Endothelial cell of umbilical vein (primary cell): ENCODE measurements around the gene MAPK6. TPM values are rescaled to one million over a fixed set of nuclear protein-coding genes. Genes with fewer than 3 reads are reported as not detected.
"Not testable (repeated sequence)": the region's sequence is repeated elsewhere in the genome, so short reads cannot be mapped to it uniquely, and the experiment has no call there.

Experiments used
- BruUV-seq: library from RNA; stranded (reverse); fragments of 400-500 nt; replicated peaks from 2 replicates; lab custom pipeline; 2021; lab: Mats Ljungman, UMichigan
- CTCF ChIA-PET: fragments of 300-600, 350-600 bp; sonication (Branson Sonifier 250); formaldehyde crosslinking; loops from one replicate; lab custom pipeline; 2021; ENCODE audit warnings: antibody characterized with exemption, inconsistent platforms; lab: Charles Lee
- POLR2A ChIA-PET: fragments of 300-600, 350-600 bp; sonication (Branson Sonifier 250); formaldehyde crosslinking; loops from one replicate; lab custom pipeline; 2021; ENCODE audit warnings: antibody characterized with exemption, inconsistent platforms; lab: Charles Lee
- DNase-seq: peaks from one replicate; pipeline ENCODE4 v3.0.0-alpha.2; 2011; ENCODE audit warnings: low read depth, low spot score
- FAIRE-seq: peaks from 2 replicates; lab custom pipeline; 2011; peaks lifted over from hg19 to GRCh38; lab: Jason Lieb, UNC
- H2AFZ ChIP-seq: 2 replicates; pipeline ENCODE4 v1.6.0; 2012; ENCODE audit warnings: low read depth, low read length, control low read depth, inconsistent platforms
- H3K27ac ChIP-seq: 2 replicates; pipeline ENCODE4 v1.5.1; 2011; ENCODE audit warnings: low read depth, mild to moderate bottlenecking, control low read depth, low read length, moderate library complexity; ENCODE audit not compliant: insufficient read depth
- H3K27me3 ChIP-seq, 2 experiments: 2 replicates each; pipeline versions ENCODE4 v1.6.0 to v1.6.1; 2011; ENCODE audit warnings: low read length in 2 of 2, mixed read lengths in 1 of 2; ENCODE audit not compliant: control insufficient read depth in 2 of 2, insufficient read depth in 2 of 2
- H3K36me3 ChIP-seq, 2 experiments: 2 replicates in 1 of 2; 3 replicates in 1 of 2; pipeline ENCODE4 v1.5.1; 2011; ENCODE audit warnings: low read length in 2 of 2, mild to moderate bottlenecking in 1 of 2, moderate library complexity in 1 of 2; ENCODE audit not compliant: control insufficient read depth in 2 of 2, insufficient read depth in 2 of 2; ENCODE audit errors: extremely low read depth in 1 of 2
- H3K4me1 ChIP-seq: 3 replicates; pipeline ENCODE4 v1.5.1; 2011; ENCODE audit warnings: mild to moderate bottlenecking, low read length; ENCODE audit not compliant: control insufficient read depth, insufficient read depth; ENCODE audit errors: extremely low read depth
- H3K4me2 ChIP-seq: 2 replicates; pipeline ENCODE4 v1.6.1; 2011; ENCODE audit warnings: low read length, control low read depth, mixed read lengths; ENCODE audit not compliant: insufficient read depth
- H3K4me3 ChIP-seq, 3 experiments: fragments of 200-600 bp in 1 of 3; sonication (generic), shearing (Covaris generic) in 1 of 3; replicated peaks in 1 of 3; 2 replicates each; pipeline ENCODE4 v1.5.1; 2011 to 2016; ENCODE audit warnings: control low read depth in 3 of 3, low read length in 3 of 3, mild to moderate bottlenecking in 2 of 3, inconsistent platforms in 1 of 3, low read depth in 1 of 3, moderate library complexity in 1 of 3; ENCODE audit not compliant: insufficient read depth in 1 of 3
- H3K79me2 ChIP-seq: 2 replicates; pipeline ENCODE4 v1.6.0; 2012; ENCODE audit warnings: low read length, inconsistent platforms; ENCODE audit not compliant: control insufficient read depth, insufficient read depth
- H3K9ac ChIP-seq: replicated peaks from 2 replicates; pipeline ENCODE3; 2011; ENCODE audit warnings: low read length, control low read depth; ENCODE audit not compliant: insufficient read depth; ENCODE audit errors: extremely low read depth
- H3K9me1 ChIP-seq: replicated peaks from 3 replicates; pipeline ENCODE4 v1.6.0; 2011; ENCODE audit warnings: mild to moderate bottlenecking, low read length; ENCODE audit not compliant: control insufficient read depth, insufficient read depth; ENCODE audit errors: extremely low read depth
- H3K9me3 ChIP-seq: replicated peaks from 2 replicates; pipeline ENCODE4 v1.5.1; 2012; ENCODE audit warnings: low read length, inconsistent platforms; ENCODE audit not compliant: control insufficient read depth, insufficient read depth
- H4K20me1 ChIP-seq: replicated peaks from 2 replicates; pipeline ENCODE3; 2011; ENCODE audit warnings: mild to moderate bottlenecking, low read length; ENCODE audit not compliant: control insufficient read depth, insufficient read depth; ENCODE audit errors: extremely low read depth
- EZH2 ChIP-seq: IDR thresholded peaks from 2 replicates; pipeline ENCODE4 v1.6.1; 2012; ENCODE audit warnings: borderline replicate concordance, low read depth, mild to moderate bottlenecking, moderate library complexity, low read length, inconsistent platforms; ENCODE audit not compliant: severe bottlenecking
- FOS ChIP-seq: IDR thresholded peaks from 2 replicates; pipeline ENCODE4 v1.6.1; 2011; ENCODE audit warnings: mild to moderate bottlenecking, low read length, moderate library complexity, borderline replicate concordance; ENCODE audit not compliant: insufficient read depth
- GATA2 ChIP-seq: IDR thresholded peaks from 2 replicates; pipeline ENCODE4 v1.7.0; 2011; ENCODE audit warnings: low read depth, mild to moderate bottlenecking, moderate library complexity, mixed read lengths, low read length; ENCODE audit not compliant: insufficient read length, insufficient read depth
- JUN ChIP-seq: IDR thresholded peaks from 2 replicates; pipeline ENCODE4 v1.6.1; 2011; ENCODE audit warnings: borderline replicate concordance, low read depth; ENCODE audit not compliant: insufficient read length, insufficient read depth
- MYC ChIP-seq: IDR thresholded peaks from one replicate; pipeline ENCODE4 v1.6.1; 2011; ENCODE audit warnings: mild to moderate bottlenecking, low read depth, low read length
- POLR2A ChIP-seq: IDR thresholded peaks from 2 replicates; pipeline ENCODE4 v1.6.1; 2012; ENCODE audit warnings: low read depth, mild to moderate bottlenecking, control low read depth, low read length
- POLR2AphosphoS5 ChIP-seq: IDR thresholded peaks from 2 replicates; pipeline ENCODE4 v1.6.1; 2012; ENCODE audit warnings: low read depth, mild to moderate bottlenecking, control low read depth, low read length, moderate library complexity; ENCODE audit not compliant: insufficient read depth
- dilution Hi-C: fragments of 300-500 bp; cut with MboI; formaldehyde crosslinking; loops from one replicate; pipeline ENCODE4 v1.15.0; 2019; ENCODE audit warnings: low sequenced_read_pairs; ENCODE audit not compliant: extremely low pct_ligation_motif_present
- intact Hi-C: fragments of 100-400 bp; cut with micrococcal nuclease; formaldehyde crosslinking; loops from one replicate; pipeline ENCODE4 v1.10.0; 2022
- polyA plus RNA-seq, 4 experiments: library from polyadenylated mRNA; depleted of rRNA in 3 of 4; stranded (reverse) in 3 of 4; unstranded in 1 of 4; fragments of >200 nt; gene quantifications; 2 replicates each; pipeline versions ENCODE4 v1.2.1 to v1.2.3, GENCODE V29; 2011 to 2012; ENCODE audit warnings: missing spikeins in 1 of 4
- total RNA-seq: library from RNA; stranded (reverse); gene quantifications from 2 replicates; pipeline ENCODE4 v1.2.3, GENCODE V29; 2021
- TF ChIP-seq, protein P1 (sequence below): IDR thresholded peaks from 2 replicates; pipeline ENCODE4 v1.6.1; 2011; ENCODE audit not compliant: insufficient read depth, insufficient read length
- TF ChIP-seq, protein P2 (sequence below), 2 donors: IDR thresholded peaks; 1 replicate in 1 of 2; 2 replicates in 1 of 2; pipeline ENCODE4 v1.5.1; 2011; ENCODE audit warnings: low read length in 2 of 2, mild to moderate bottlenecking in 2 of 2, moderate library complexity in 2 of 2, control low read depth in 1 of 2, inconsistent platforms in 1 of 2, low read depth in 1 of 2; ENCODE audit not compliant: insufficient read depth in 1 of 2; ENCODE audit errors: extremely low read depth in 1 of 2

Gene MAPK6
- total and polyA plus RNA-seq, 2 donors (not counting 3 experiments of a cell fraction or from before 2014, with no cell fraction given) = 10.9 to 37.4 TPM

DNA sequence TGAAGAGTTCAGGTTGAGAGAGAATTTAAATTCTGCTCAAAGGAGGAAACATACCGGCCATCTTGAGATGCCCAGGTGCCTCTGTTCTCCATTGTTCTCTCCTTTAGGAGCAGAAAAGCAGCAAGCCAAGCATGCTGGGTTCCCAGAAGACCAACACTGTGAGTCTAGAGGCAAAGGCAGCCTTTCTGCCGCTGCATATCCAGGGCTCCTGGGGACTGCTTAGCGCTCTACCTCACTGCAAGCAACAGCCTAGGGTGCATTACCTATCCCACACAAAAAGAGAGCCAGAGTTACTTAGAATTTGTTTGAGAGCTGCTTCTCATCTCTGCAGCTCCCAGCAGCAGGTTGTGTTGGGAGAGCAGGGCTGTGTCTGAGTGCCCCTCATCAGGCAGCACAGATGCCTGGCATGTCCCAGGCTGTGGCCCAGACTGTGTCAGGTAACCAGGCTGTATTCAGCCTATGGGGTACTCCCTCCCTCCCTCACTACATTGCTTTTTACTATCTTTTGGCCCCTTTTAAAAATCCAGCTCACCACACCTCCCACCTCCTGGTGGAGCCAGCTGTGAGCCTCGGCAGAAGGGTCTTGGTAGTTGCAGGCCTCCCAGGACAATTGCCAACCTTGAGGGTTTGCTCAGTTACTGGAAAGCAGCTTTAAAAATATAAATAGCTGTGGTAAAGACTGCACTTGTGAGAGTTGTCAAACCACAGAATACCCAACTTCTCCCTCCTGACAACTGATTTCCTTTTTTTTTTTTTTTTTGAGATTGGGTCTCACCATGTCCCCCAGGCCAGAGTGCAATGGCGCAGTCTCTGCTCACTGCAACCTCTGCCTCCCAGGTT lies 63.4 kb downstream of the MAPK6 start:
- H3K4me2 ChIP-seq = no peak overlapping the region
- no peaks in the 10 kb centered on the region for H4K20me1 ChIP-seq
- ChIA-PET POLR2A (no interaction called here), CTCF (interaction anchor here (0.7 to 7.8 kb wide), 5 partner anchors 15 to 179 kb away, joined by 3 to 102 read pairs (median 3); no protein-coding TSS in a partner anchor)
- no peaks in the 10 kb centered on the region for H3K27me3 ChIP-seq
- H2AFZ ChIP-seq = no peak overlapping the region
- BruUV-seq = no TSS peak
- DNase-seq (no peak), FAIRE-seq (no peak)
- peaks cover 4% of the 10 kb centered on the region for H3K4me1 ChIP-seq
- TF ChIP-seq POLR2AphosphoS5 (no peak), FOS (no peak), EZH2 (no peak), POLR2A (no peak), MYC (no peak), JUN (no peak), GATA2 (no peak)
- TF ChIP-seq, protein P1, sequence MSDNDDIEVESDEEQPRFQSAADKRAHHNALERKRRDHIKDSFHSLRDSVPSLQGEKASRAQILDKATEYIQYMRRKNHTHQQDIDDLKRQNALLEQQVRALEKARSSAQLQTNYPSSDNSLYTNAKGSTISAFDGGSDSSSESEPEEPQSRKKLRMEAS = no peak
- TF ChIP-seq, protein P2, sequence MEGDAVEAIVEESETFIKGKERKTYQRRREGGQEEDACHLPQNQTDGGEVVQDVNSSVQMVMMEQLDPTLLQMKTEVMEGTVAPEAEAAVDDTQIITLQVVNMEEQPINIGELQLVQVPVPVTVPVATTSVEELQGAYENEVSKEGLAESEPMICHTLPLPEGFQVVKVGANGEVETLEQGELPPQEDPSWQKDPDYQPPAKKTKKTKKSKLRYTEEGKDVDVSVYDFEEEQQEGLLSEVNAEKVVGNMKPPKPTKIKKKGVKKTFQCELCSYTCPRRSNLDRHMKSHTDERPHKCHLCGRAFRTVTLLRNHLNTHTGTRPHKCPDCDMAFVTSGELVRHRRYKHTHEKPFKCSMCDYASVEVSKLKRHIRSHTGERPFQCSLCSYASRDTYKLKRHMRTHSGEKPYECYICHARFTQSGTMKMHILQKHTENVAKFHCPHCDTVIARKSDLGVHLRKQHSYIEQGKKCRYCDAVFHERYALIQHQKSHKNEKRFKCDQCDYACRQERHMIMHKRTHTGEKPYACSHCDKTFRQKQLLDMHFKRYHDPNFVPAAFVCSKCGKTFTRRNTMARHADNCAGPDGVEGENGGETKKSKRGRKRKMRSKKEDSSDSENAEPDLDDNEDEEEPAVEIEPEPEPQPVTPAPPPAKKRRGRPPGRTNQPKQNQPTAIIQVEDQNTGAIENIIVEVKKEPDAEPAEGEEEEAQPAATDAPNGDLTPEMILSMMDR (IDR thresholded peaks at IDR 0.05; ENCODE audit: extremely low read depth in 1 of 2, insufficient read depth in 1 of 2, low read depth in 1 of 2, low read length in 2 of 2) = no peak
- H3K9me3 ChIP-seq = peaks cover 3% of the 10 kb centered on the region
- no peaks in the 10 kb centered on the region for H3K9me1 ChIP-seq
- dilution Hi-C loops = no loop called here
- intact Hi-C loops = no loop called here
- no peak overlapping the region for H3K4me3 ChIP-seq
- no peaks in the 10 kb centered on the region for H3K36me3 ChIP-seq
- no peak overlapping the region for H3K27ac ChIP-seq
- H3K9ac ChIP-seq = no peak overlapping the region
- no peaks in the 10 kb centered on the region for H3K79me2 ChIP-seq

DNA sequence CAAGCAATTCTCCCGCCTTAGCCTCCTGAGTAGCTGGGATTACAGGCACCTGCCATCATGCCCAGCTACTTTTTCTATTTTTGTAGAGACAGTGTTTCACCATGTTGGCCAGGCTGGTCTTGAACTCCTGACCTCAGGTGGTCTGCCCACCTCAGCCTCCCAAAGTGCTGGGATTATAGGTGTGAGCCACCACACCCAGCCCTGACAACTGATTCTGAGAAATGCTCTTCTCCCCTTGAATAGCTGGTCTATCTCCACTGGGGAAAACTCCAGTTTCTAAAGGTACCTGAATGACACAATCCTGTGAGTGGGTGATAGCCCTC lies 64.0 kb downstream of the MAPK6 start:
- H3K9me1 ChIP-seq, H3K4me2 ChIP-seq, H3K9ac ChIP-seq, POLR2A ChIA-PET, FAIRE-seq, H3K9me3 ChIP-seq, H3K4me3 ChIP-seq, BruUV-seq, intact Hi-C loops, H3K36me3 ChIP-seq, H2AFZ ChIP-seq, H3K27ac ChIP-seq, H3K4me1 ChIP-seq, H3K27me3 ChIP-seq, dilution Hi-C loops, H3K79me2 ChIP-seq, DNase-seq, H4K20me1 ChIP-seq: not testable (repeated sequence)
- CTCF ChIA-PET = interaction anchor here (0.9 to 7.8 kb wide), 5 partner anchors 8 to 56 kb away, joined by 3 to 102 read pairs (median 4); no protein-coding TSS in a partner anchor
